IMR-90 (cell line): ENCODE measurements around the gene ARF3. TPM values are rescaled to one million over a fixed set of nuclear protein-coding genes. Genes with fewer than 3 reads are reported as not detected.

Source experiments
- ATAC-seq: fragments of 200-7000 bp; cut with Tn5 transposase; 2 replicates; pipeline ENCODE4 v1.9.1; 2020; ENCODE audit warnings: low read depth, mild to moderate bottlenecking, moderate library complexity
- BruUV-seq: library from RNA; stranded (reverse); fragments of 400-500 nt; replicated peaks from 2 replicates; lab custom pipeline; 2021; lab: Mats Ljungman, UMichigan
- CTCF ChIA-PET: fragments of 300-600 bp; formaldehyde crosslinking; extraction: SDS; loops from one replicate; lab custom pipeline; 2021; ENCODE audit warnings: antibody characterized with exemption; lab: Yijun Ruan, JAX
- POLR2A ChIA-PET: fragments of 300-600 bp; sonication (Branson Sonifier 250); formaldehyde crosslinking; loops from one replicate; lab custom pipeline; 2022; ENCODE audit warnings: antibody characterized with exemption; ENCODE audit not compliant: unreplicated experiment; lab: Charles Lee
- DNase-seq: peaks from one replicate; pipeline ENCODE4 v3.0.0; 2013
- H2AFZ ChIP-seq: replicated peaks from 2 replicates; pipeline ENCODE3; 2013; ENCODE audit warnings: low read length, mild to moderate bottlenecking; ENCODE audit not compliant: poor library complexity
- H2AK5ac ChIP-seq: 2 replicates; pipeline ENCODE4 v1.6.1; 2013; ENCODE audit warnings: low read depth, low read length, inconsistent platforms
- H2AK9ac ChIP-seq: replicated peaks from 2 replicates; pipeline ENCODE3; 2013; ENCODE audit warnings: mild to moderate bottlenecking, low read depth, low read length, moderate library complexity; ENCODE audit not compliant: poor library complexity
- H2BK120ac ChIP-seq: 2 replicates; pipeline ENCODE4 v1.6.1; 2013; ENCODE audit warnings: low read depth, low read length, inconsistent platforms
- H2BK15ac ChIP-seq: 3 replicates; pipeline ENCODE4 v1.6.1; 2013; ENCODE audit warnings: low read depth, low read length, inconsistent platforms
- H2BK20ac ChIP-seq: 2 replicates; pipeline ENCODE4 v1.6.1; 2013; ENCODE audit warnings: low read depth, mild to moderate bottlenecking, inconsistent platforms, low read length, moderate library complexity
- H2BK5ac ChIP-seq: 2 replicates; pipeline ENCODE4 v1.6.1; 2013; ENCODE audit warnings: mild to moderate bottlenecking, low read depth, low read length, inconsistent platforms; ENCODE audit not compliant: poor library complexity, severe bottlenecking
- H3K14ac ChIP-seq: replicated peaks from 2 replicates; pipeline ENCODE4 v1.6.1; 2013; ENCODE audit warnings: low read depth, low read length, inconsistent platforms
- H3K18ac ChIP-seq: 2 replicates; pipeline ENCODE4 v1.6.1; 2013; ENCODE audit warnings: low read depth, low read length, control low read depth
- H3K23ac ChIP-seq: 2 replicates; pipeline ENCODE4 v1.6.1; 2013; ENCODE audit warnings: low read depth, low read length, inconsistent platforms
- H3K27ac ChIP-seq: 2 replicates; pipeline ENCODE4 v1.5.1; 2013; ENCODE audit warnings: mild to moderate bottlenecking, control low read depth, low read length; ENCODE audit not compliant: insufficient read depth
- H3K27me3 ChIP-seq: 2 replicates; pipeline ENCODE4 v1.6.1; 2013; ENCODE audit warnings: low read length; ENCODE audit not compliant: control insufficient read depth, insufficient read depth
- H3K36me3 ChIP-seq: 2 replicates; pipeline ENCODE4 v1.6.1; 2013; ENCODE audit warnings: low read length, mixed read lengths; ENCODE audit not compliant: control insufficient read depth, insufficient read depth
- H3K4ac ChIP-seq: 2 replicates; pipeline ENCODE4 v1.6.1; 2013; ENCODE audit warnings: low read depth, low read length, inconsistent platforms
- H3K4me1 ChIP-seq: 2 replicates; pipeline ENCODE4 v1.6.1; 2013; ENCODE audit warnings: low read length, mixed read lengths; ENCODE audit not compliant: control insufficient read depth, insufficient read depth
- H3K4me2 ChIP-seq: 2 replicates; pipeline ENCODE4 v1.6.1; 2013; ENCODE audit warnings: low read depth, mild to moderate bottlenecking, control low read depth, low read length, moderate library complexity
- H3K4me3 ChIP-seq: 2 replicates; pipeline ENCODE4 v1.5.1; 2013; ENCODE audit warnings: low read depth, mild to moderate bottlenecking, control low read depth, low read length, moderate library complexity; ENCODE audit not compliant: insufficient read depth
- H3K56ac ChIP-seq: 2 replicates; pipeline ENCODE4 v1.6.1; 2013; ENCODE audit warnings: low read length, inconsistent platforms; ENCODE audit not compliant: insufficient read depth; ENCODE audit errors: extremely low read depth
- H3K79me1 ChIP-seq, 2 experiments: 2 replicates each; pipeline ENCODE4 v1.6.1; 2013; ENCODE audit warnings: low read length in 2 of 2, inconsistent platforms in 1 of 2, low read depth in 1 of 2
- H3K9ac ChIP-seq: 2 replicates; pipeline ENCODE4 v1.6.1; 2013; ENCODE audit warnings: low read depth, low read length, control low read depth
- H3K9me1 ChIP-seq: 2 replicates; pipeline ENCODE4 v1.6.1; 2013; ENCODE audit warnings: low read length, inconsistent platforms; ENCODE audit not compliant: insufficient read depth
- H3K9me3 ChIP-seq: 2 replicates; pipeline ENCODE4 v1.6.1; 2013; ENCODE audit warnings: low read length; ENCODE audit not compliant: control insufficient read depth, insufficient read depth
- H4K20me1 ChIP-seq: 2 replicates; pipeline ENCODE4 v1.6.1; 2013; ENCODE audit warnings: low read length, inconsistent platforms; ENCODE audit not compliant: insufficient read depth
- H4K5ac ChIP-seq: 2 replicates; pipeline ENCODE4 v1.6.1; 2013; ENCODE audit warnings: mild to moderate bottlenecking, low read depth, low read length, control low read depth
- H4K8ac ChIP-seq, 2 experiments: 2 replicates each; pipeline ENCODE4 v1.6.1; 2013; ENCODE audit warnings: low read depth in 2 of 2, low read length in 2 of 2, control low read depth in 1 of 2, inconsistent platforms in 1 of 2
- H4K91ac ChIP-seq: 2 replicates; pipeline ENCODE4 v1.6.1; 2013; ENCODE audit warnings: low read depth, low read length, inconsistent platforms; ENCODE audit not compliant: insufficient read depth
- CEBPB ChIP-seq: IDR thresholded peaks from 2 replicates; pipeline ENCODE4 v1.6.1; 2012; ENCODE audit warnings: low read depth, low read length, improper control_type of control experiment
- CHD1 ChIP-seq: IDR thresholded peaks from 2 replicates; pipeline ENCODE4 v1.6.1; 2012; ENCODE audit warnings: low read depth, low read length, improper control_type of control experiment
- CTCF ChIP-seq: conservative IDR thresholded peaks from 2 replicates; pipeline ENCODE4 v1.5.1; 2012; ENCODE audit warnings: mild to moderate bottlenecking, low read depth, low read length, improper control_type of control experiment
- ELK1 ChIP-seq: fragments of 150-350 bp; IDR thresholded peaks from 2 replicates; pipeline ENCODE4 v1.6.1; 2016; ENCODE audit warnings: low read depth, mild to moderate bottlenecking, low read length, moderate library complexity, borderline replicate concordance
- FOS ChIP-seq: fragments of 150-350 bp; IDR thresholded peaks from 2 replicates; pipeline ENCODE4 v1.6.1; 2016; ENCODE audit warnings: low read depth, low read length
- MAFK ChIP-seq: IDR thresholded peaks from 2 replicates; pipeline ENCODE4 v1.6.1; 2012; ENCODE audit warnings: low read depth, low read length, improper control_type of control experiment
- MAZ ChIP-seq: IDR thresholded peaks from 2 replicates; pipeline ENCODE4 v1.6.1; 2012; ENCODE audit warnings: low read depth, mild to moderate bottlenecking, low read length, improper control_type of control experiment, moderate library complexity, borderline replicate concordance
- MXI1 ChIP-seq: IDR thresholded peaks from 2 replicates; pipeline ENCODE4 v1.6.1; 2012; ENCODE audit warnings: low read depth, mild to moderate bottlenecking, low read length, moderate library complexity, borderline replicate concordance
- POLR2A ChIP-seq: IDR thresholded peaks from 2 replicates; pipeline ENCODE4 v1.6.1; 2012; ENCODE audit warnings: mild to moderate bottlenecking, low read depth, low read length
- RAD21 ChIP-seq: IDR thresholded peaks from 2 replicates; pipeline ENCODE4 v1.6.1; 2012; ENCODE audit warnings: low read length, improper control_type of control experiment
- RCOR1 ChIP-seq: IDR thresholded peaks from 2 replicates; pipeline ENCODE4 v1.6.1; 2012; ENCODE audit warnings: mild to moderate bottlenecking, low read length, improper control_type of control experiment; ENCODE audit not compliant: insufficient replicate concordance
- RFX5 ChIP-seq: IDR thresholded peaks from 2 replicates; pipeline ENCODE4 v1.8.0; 2012; ENCODE audit warnings: low read depth, mild to moderate bottlenecking, low read length, moderate library complexity
- SMC3 ChIP-seq: fragments of 150-350 bp; IDR thresholded peaks from 2 replicates; pipeline ENCODE4 v1.6.1; 2016; ENCODE audit warnings: low read depth, mild to moderate bottlenecking, antibody characterized with exemption, low read length, moderate library complexity
- USF2 ChIP-seq: fragments of 150-350 bp; IDR thresholded peaks from 2 replicates; pipeline ENCODE4 v1.6.1; 2017; ENCODE audit warnings: mild to moderate bottlenecking, antibody characterized with exemption, low read length, low read depth
- WGBS, 2 experiments: methylation state at CpG; one replicate each; pipeline versions ENCODE4 v1.1.5 to v1.1.7; 2013; ENCODE audit warnings: missing lambda C conversion rate in 2 of 2; ENCODE audit not compliant: insufficient read length in 1 of 2; ENCODE audit errors: extremely low coverage in 2 of 2; 5-methylcytosine and 5-hydroxymethylcytosine counted together
- dilution Hi-C: fragments of 300-500 bp; cut with HindIII; formaldehyde crosslinking; loops from one replicate; pipeline ENCODE4 v1.14.3; 2018; ENCODE audit warnings: low sequenced_read_pairs; ENCODE audit not compliant: unreplicated experiment
- in situ Hi-C: fragments of 300-500 bp; cut with MboI; formaldehyde crosslinking; loops from 3 replicates; pipeline ENCODE4 v1.14.3; 2019; ENCODE audit warnings: low sequenced_read_pairs, inconsistent platforms, mixed read lengths
- intact Hi-C: fragments of 100-400 bp; cut with micrococcal nuclease; formaldehyde crosslinking; loops from 2 replicates; pipeline ENCODE4 v1.10.0; 2022
- polyA plus RNA-seq, 3 experiments: library from polyadenylated mRNA; depleted of rRNA; stranded (reverse); fragments of >200 nt; gene quantifications; 2 replicates each; pipeline ENCODE4 v1.2.3, GENCODE V29; 2012; ENCODE audit warnings: low replicate concordance in 1 of 3
- total RNA-seq: library from RNA; depleted of rRNA; stranded (reverse); fragments of >200 nt; gene quantifications from 2 replicates; pipeline ENCODE4 v1.2.3, GENCODE V29; 2012

The ARF3 gene
- total and polyA plus RNA-seq, 2 of the 4 experiments (the other 2 are of a cell fraction), result 97.7 to 198 TPM

GRCh38 chr12:48985901-48986300 is 28.6 kb upstream of the ARF3 start:
- in situ Hi-C loops, result no loop called here
- no peak for DNase-seq
- no peak overlapping the region for H2BK120ac ChIP-seq
- no peaks in the 10 kb centered on the region for H4K20me1 ChIP-seq
- no peak overlapping the region for H3K14ac ChIP-seq
- H2AFZ ChIP-seq, result no peak overlapping the region
- H3K9ac ChIP-seq, result no peak overlapping the region
- H3K18ac ChIP-seq, result no peak overlapping the region
- H3K56ac ChIP-seq, result no peak overlapping the region
- no peak overlapping the region for H2BK5ac ChIP-seq
- no peaks in the 10 kb centered on the region; the same call in 1 of the 2 replicates for H3K9me1 ChIP-seq
- H3K4me3 ChIP-seq, result no peak overlapping the region
- H3K9me3 ChIP-seq, result no peaks in the 10 kb centered on the region
- intact Hi-C loops, result no loop called here
- no peaks in the 10 kb centered on the region for H3K36me3 ChIP-seq
- no peak overlapping the region for H2AK5ac ChIP-seq
- BruUV-seq, result no TSS peak
- no peaks in the 10 kb centered on the region for H3K79me1 ChIP-seq
- dilution Hi-C loops, result no loop called here
- H3K4me2 ChIP-seq, result no peak overlapping the region
- no peaks in the 10 kb centered on the region for H3K4me1 ChIP-seq
- no peak overlapping the region for H3K23ac ChIP-seq
- no peak overlapping the region for H3K4ac ChIP-seq
- H3K27me3 ChIP-seq, result peaks cover 88% of the 10 kb centered on the region
- no peak overlapping the region for H2BK15ac ChIP-seq
- no peak overlapping the region for H3K27ac ChIP-seq
- 53% methylated on average over 2 of the region's 2 CpGs; no CpG with 5 or more reads in 1 of the 2 experiments for whole genome bisulfite sequencing, 2 experiments
- H2AK9ac ChIP-seq, result no peak overlapping the region
- H4K91ac ChIP-seq, result no peak overlapping the region
- ATAC-seq, result no peak
- CTCF ChIA-PET, result no interaction called here
- no peak overlapping the region for H4K8ac ChIP-seq
- no peak overlapping the region for H2BK20ac ChIP-seq
- no peak overlapping the region for H4K5ac ChIP-seq
- POLR2A ChIA-PET, result no interaction called here
- TF ChIP-seq RCOR1, result no peak
- TF ChIP-seq MXI1, result no peak
- no peak for TF ChIP-seq CEBPB
- no peak for TF ChIP-seq CHD1
- TF ChIP-seq MAZ, result no peak
- no peak for TF ChIP-seq USF2
- TF ChIP-seq POLR2A, result no peak
- no peak for TF ChIP-seq MAFK
- no peak for TF ChIP-seq RAD21
- TF ChIP-seq RFX5, result no peak
- TF ChIP-seq SMC3, result no peak
- no peak for TF ChIP-seq CTCF
- TF ChIP-seq ELK1, result no peak
- TF ChIP-seq FOS, result no peak
